HepG2 (cell line): Measurements from ENCODE around the gene WDHD1. TPM values are rescaled to one million over a fixed set of nuclear protein-coding genes. Genes with fewer than 3 reads are reported as not detected.

Experiments used
- DPF2 ChIP-seq: sonication (generic); formaldehyde crosslinking; IDR thresholded peaks from 2 replicates; pipeline ENCODE4 v1.4.0; 2020; ENCODE audit warnings: mild to moderate bottlenecking, low read depth, missing genetic modification reagents, borderline replicate concordance
- ERF ChIP-seq: IDR thresholded peaks from 2 replicates; pipeline ENCODE4 v1.6.1; 2018; ENCODE audit warnings: missing biosample characterization, missing genetic modification reagents
- FOXK2 ChIP-seq: fragments of 450-650 bp; IDR thresholded peaks from 2 replicates; pipeline ENCODE4 v1.6.1; 2016
- GPN1 ChIP-seq: sonication (generic); formaldehyde crosslinking; IDR thresholded peaks from 2 replicates; pipeline ENCODE4 v1.5.1; 2020; ENCODE audit warnings: missing genetic modification reagents, borderline replicate concordance
- GTF3A ChIP-seq: sonication (generic); formaldehyde crosslinking; conservative IDR thresholded peaks from 2 replicates; pipeline ENCODE4 v1.4.0; 2020; ENCODE audit warnings: mild to moderate bottlenecking, missing genetic modification reagents
- PRPF4 ChIP-seq: fragments of 200-400 bp; formaldehyde crosslinking; IDR thresholded peaks from 2 replicates; pipeline ENCODE4 v1.6.1; 2016; ENCODE audit warnings: low read length, low read depth; ENCODE audit not compliant: poor library complexity, severe bottlenecking
- SALL2 ChIP-seq: sonication (generic); formaldehyde crosslinking; IDR thresholded peaks from 2 replicates; pipeline ENCODE4 v1.8.1; 2023; ENCODE audit warnings: mild to moderate bottlenecking, missing genetic modification reagents, inconsistent platforms
- SMARCE1 ChIP-seq: fragments of 450-650 bp; IDR thresholded peaks from 2 replicates; pipeline ENCODE4 v1.6.1; 2017; ENCODE audit warnings: borderline replicate concordance
- STAG1 ChIP-seq: sonication (generic); formaldehyde crosslinking; IDR thresholded peaks from 2 replicates; pipeline ENCODE4 v1.4.0; 2020; ENCODE audit warnings: missing genetic modification reagents
- TCF7L2 ChIP-seq: IDR thresholded peaks from 2 replicates; pipeline ENCODE4 v1.6.1; 2011; ENCODE audit warnings: mild to moderate bottlenecking, low read depth, low read length, moderate library complexity
- ZNF230 ChIP-seq: sonication (generic); formaldehyde crosslinking; IDR thresholded peaks from 2 replicates; pipeline ENCODE4 v1.4.0; 2020; ENCODE audit warnings: mild to moderate bottlenecking, missing genetic modification reagents
- ZNF317 ChIP-seq: sonication (generic); formaldehyde crosslinking; IDR thresholded peaks from 2 replicates; pipeline ENCODE4 v1.5.0; 2020; ENCODE audit warnings: mild to moderate bottlenecking, missing genetic modification reagents
- ZNF382 ChIP-seq: sonication (generic); formaldehyde crosslinking; IDR thresholded peaks from 2 replicates; pipeline ENCODE4 v1.5.0; 2020; ENCODE audit warnings: missing genetic modification reagents, mild to moderate bottlenecking, borderline replicate concordance
- ZNF709 ChIP-seq: sonication (generic); formaldehyde crosslinking; IDR thresholded peaks from 2 replicates; pipeline ENCODE4 v1.5.0; 2020; ENCODE audit warnings: mild to moderate bottlenecking, missing genetic modification reagents
- polyA plus RNA-seq, 8 experiments: library from polyadenylated mRNA; depleted of rRNA in 3 of 8; stranded (reverse) in 7 of 8; unstranded in 1 of 8; fragments of >200 nt; fragmentation: Illumina TruSeq in 4 of 8; extraction: Trizol in 4 of 8; gene quantifications; 2 replicates each; pipeline versions ENCODE4 v1.2.1 to v1.2.3, GENCODE V29; 2011 to 2016; ENCODE audit warnings: low read depth in 4 of 8, missing spikeins in 1 of 8, mixed read lengths in 1 of 8; ENCODE audit not compliant: insufficient read depth in 1 of 8
- total RNA-seq, 5 experiments: library from RNA; depleted of rRNA; stranded (reverse); fragments of >200 nt; fragmentation: Illumina TruSeq; extraction: Trizol; gene quantifications; 2 replicates each; pipeline ENCODE4 v1.2.3, GENCODE V29; 2016; ENCODE audit warnings: low read depth in 1 of 5
- TF ChIP-seq, protein P1 (sequence below): fragments of 450-650 bp; IDR thresholded peaks from 2 replicates; pipeline ENCODE4 v1.6.1; 2017
- TF ChIP-seq, protein P2 (sequence below): sonication (generic); formaldehyde crosslinking; IDR thresholded peaks from 2 replicates; pipeline ENCODE4 v1.8.1; 2023; ENCODE audit warnings: mild to moderate bottlenecking, missing genetic modification reagents
- TF ChIP-seq, protein P3 (sequence below): sonication (generic); formaldehyde crosslinking; IDR thresholded peaks from 2 replicates; pipeline ENCODE4 v1.9.0; 2021; ENCODE audit warnings: missing genetic modification reagents, borderline replicate concordance
- TF ChIP-seq, protein P4 (sequence below): sonication (generic); formaldehyde crosslinking; IDR thresholded peaks from 2 replicates; pipeline ENCODE4 v1.8.0; 2022; ENCODE audit warnings: mild to moderate bottlenecking, missing genetic modification reagents; ENCODE audit not compliant: insufficient replicate concordance
- TF ChIP-seq, protein P5 (sequence below): sonication (generic); formaldehyde crosslinking; IDR thresholded peaks from 2 replicates; pipeline ENCODE4 v1.8.1; 2023; ENCODE audit warnings: missing genetic modification reagents, mild to moderate bottlenecking, borderline replicate concordance
- TF ChIP-seq, protein P6 (sequence below): sonication (generic); formaldehyde crosslinking; IDR thresholded peaks from 2 replicates; pipeline ENCODE4 v1.4.0; 2020; ENCODE audit warnings: missing genetic modification reagents

WDHD1 gene
- total and polyA plus RNA-seq, 2 of the 13 experiments (the other 11 are each of a cell fraction or from before 2014, with no cell fraction given): 5.5 to 27.5 TPM

DNA sequence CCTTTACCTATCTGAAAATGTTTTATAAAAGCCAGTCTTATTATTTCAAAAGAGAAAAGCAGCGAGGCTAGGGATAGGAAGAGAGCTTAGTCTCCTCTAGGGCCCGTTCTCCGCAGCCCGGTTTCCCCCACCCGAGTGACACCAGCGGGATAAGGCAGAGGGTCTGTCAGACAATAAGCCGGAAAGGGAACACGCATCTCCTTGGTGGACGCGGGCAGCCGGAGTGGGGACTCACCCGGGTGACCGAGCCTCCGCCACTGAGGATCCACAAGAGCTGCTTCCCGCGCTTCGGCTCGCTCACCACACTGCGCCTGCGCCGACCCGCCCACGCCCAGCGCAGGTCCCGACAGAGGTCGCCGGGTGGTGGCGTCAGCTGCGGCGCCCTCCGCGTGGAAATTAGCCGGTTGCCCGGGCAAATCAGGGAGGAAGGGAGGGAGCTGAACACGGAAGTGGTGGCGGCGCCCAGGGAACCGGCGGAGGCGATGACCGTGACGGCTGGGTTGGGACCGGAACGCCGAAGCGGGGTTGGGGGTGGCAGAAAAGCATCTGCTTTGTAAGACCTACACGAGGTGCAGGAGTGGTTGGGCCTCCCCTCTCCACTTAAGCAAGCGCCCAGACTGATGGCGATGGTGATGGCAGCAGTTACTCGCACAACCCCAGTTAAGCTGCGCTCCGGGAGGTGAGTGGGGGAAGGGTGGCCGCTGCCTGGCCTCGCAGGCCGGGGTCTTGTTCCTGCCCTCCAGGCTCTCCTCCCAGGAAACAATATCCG lies at the start of gene WDHD1, which contains the start of gene SOCS4 (continued):
- TF ChIP-seq, protein P1, sequence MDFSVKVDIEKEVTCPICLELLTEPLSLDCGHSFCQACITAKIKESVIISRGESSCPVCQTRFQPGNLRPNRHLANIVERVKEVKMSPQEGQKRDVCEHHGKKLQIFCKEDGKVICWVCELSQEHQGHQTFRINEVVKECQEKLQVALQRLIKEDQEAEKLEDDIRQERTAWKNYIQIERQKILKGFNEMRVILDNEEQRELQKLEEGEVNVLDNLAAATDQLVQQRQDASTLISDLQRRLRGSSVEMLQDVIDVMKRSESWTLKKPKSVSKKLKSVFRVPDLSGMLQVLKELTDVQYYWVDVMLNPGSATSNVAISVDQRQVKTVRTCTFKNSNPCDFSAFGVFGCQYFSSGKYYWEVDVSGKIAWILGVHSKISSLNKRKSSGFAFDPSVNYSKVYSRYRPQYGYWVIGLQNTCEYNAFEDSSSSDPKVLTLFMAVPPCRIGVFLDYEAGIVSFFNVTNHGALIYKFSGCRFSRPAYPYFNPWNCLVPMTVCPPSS: no peak
- TF ChIP-seq GPN1 (CRISPR knock-in tag): no peak
- no peak for TF ChIP-seq TCF7L2
- TF ChIP-seq ZNF230: peak; percentile 83
- TF ChIP-seq, protein P2, sequence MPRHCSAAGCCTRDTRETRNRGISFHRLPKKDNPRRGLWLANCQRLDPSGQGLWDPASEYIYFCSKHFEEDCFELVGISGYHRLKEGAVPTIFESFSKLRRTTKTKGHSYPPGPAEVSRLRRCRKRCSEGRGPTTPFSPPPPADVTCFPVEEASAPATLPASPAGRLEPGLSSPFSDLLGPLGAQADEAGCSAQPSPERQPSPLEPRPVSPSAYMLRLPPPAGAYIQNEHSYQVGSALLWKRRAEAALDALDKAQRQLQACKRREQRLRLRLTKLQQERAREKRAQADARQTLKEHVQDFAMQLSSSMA (CRISPR knock-in tag): no peak
- TF ChIP-seq, protein P3, sequence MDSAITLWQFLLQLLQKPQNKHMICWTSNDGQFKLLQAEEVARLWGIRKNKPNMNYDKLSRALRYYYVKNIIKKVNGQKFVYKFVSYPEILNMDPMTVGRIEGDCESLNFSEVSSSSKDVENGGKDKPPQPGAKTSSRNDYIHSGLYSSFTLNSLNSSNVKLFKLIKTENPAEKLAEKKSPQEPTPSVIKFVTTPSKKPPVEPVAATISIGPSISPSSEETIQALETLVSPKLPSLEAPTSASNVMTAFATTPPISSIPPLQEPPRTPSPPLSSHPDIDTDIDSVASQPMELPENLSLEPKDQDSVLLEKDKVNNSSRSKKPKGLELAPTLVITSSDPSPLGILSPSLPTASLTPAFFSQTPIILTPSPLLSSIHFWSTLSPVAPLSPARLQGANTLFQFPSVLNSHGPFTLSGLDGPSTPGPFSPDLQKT (CRISPR knock-in tag): no peak
- TF ChIP-seq ZNF317 (CRISPR knock-in tag): no peak
- TF ChIP-seq SMARCE1: no peak
- TF ChIP-seq ERF (CRISPR knock-in tag): peak; percentile 83
- TF ChIP-seq SALL2: peak; percentile 62; the same call in 1 of the 2 replicates
- TF ChIP-seq, protein P4, sequence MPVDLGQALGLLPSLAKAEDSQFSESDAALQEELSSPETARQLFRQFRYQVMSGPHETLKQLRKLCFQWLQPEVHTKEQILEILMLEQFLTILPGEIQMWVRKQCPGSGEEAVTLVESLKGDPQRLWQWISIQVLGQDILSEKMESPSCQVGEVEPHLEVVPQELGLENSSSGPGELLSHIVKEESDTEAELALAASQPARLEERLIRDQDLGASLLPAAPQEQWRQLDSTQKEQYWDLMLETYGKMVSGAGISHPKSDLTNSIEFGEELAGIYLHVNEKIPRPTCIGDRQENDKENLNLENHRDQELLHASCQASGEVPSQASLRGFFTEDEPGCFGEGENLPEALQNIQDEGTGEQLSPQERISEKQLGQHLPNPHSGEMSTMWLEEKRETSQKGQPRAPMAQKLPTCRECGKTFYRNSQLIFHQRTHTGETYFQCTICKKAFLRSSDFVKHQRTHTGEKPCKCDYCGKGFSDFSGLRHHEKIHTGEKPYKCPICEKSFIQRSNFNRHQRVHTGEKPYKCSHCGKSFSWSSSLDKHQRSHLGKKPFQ: no peak
- peak; percentile 83 for TF ChIP-seq PRPF4
- TF ChIP-seq ZNF709 (CRISPR knock-in tag): peak; percentile 53; the same call in 1 of the 2 replicates
- TF ChIP-seq FOXK2: no peak
- 0 out of 2 replicates have a peak, but pooled peaks have one; percentile 57 for TF ChIP-seq GTF3A (CRISPR knock-in tag)
- TF ChIP-seq, protein P5, sequence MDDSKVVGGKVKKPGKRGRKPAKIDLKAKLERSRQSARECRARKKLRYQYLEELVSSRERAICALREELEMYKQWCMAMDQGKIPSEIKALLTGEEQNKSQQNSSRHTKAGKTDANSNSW: no peak
- TF ChIP-seq, protein P6, sequence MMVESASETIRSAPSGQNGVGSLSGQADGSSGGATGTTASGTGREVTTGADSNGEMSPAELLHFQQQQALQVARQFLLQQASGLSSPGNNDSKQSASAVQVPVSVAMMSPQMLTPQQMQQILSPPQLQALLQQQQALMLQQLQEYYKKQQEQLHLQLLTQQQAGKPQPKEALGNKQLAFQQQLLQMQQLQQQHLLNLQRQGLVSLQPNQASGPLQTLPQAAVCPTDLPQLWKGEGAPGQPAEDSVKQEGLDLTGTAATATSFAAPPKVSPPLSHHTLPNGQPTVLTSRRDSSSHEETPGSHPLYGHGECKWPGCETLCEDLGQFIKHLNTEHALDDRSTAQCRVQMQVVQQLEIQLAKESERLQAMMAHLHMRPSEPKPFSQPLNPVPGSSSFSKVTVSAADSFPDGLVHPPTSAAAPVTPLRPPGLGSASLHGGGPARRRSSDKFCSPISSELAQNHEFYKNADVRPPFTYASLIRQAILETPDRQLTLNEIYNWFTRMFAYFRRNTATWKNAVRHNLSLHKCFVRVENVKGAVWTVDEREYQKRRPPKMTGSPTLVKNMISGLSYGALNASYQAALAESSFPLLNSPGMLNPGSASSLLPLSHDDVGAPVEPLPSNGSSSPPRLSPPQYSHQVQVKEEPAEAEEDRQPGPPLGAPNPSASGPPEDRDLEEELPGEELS: no peak
- TF ChIP-seq ZNF382 (CRISPR knock-in tag): no peak
- TF ChIP-seq STAG1 (CRISPR knock-in tag): no peak
- TF ChIP-seq DPF2 (CRISPR knock-in tag): no peak
